Measurements from ENCODE around the gene SCRN1. TPM values are rescaled to one million over a fixed set of nuclear protein-coding genes. Genes with fewer than 3 reads are reported as not detected.
"Not testable (repeated sequence)": the region's sequence is repeated elsewhere in the genome, so short reads cannot be mapped to it uniquely, and the experiment has no call there.

SCRN1 gene
- total and polyA plus RNA-seq, 8 donors: 25.5 to 42.6 (median 36.9) TPM

- DNase-seq: no peak
- no peak for TF ChIP-seq CTCF (IDR thresholded peaks at IDR 0.05)
- Histone ChIP-seq H3K9me3 (peaks cover 0 to 4% of the 10 kb centered on the region in 2 donors), H3K36me3 (no peaks in the 10 kb centered on the region), H3K4me1 (no peaks in the 10 kb centered on the region), H3K4me3 (no peak overlapping the region), H3K27me3 (no peaks in the 10 kb centered on the region), H3K27ac (no peak overlapping the region)
- ATAC-seq: no peak
- intact Hi-C loops (cut with DNase I): no loop called here
Observed at GRCh38 chr7:29894256-29894655, 95.3 kb downstream of the SCRN1 start.

- no peaks in the 10 kb centered on the region for H3K9me3 ChIP-seq
- H3K36me3 ChIP-seq: no peaks in the 10 kb centered on the region
- no peak for ATAC-seq
- TF ChIP-seq CTCF (IDR thresholded peaks at IDR 0.05): no peak
- H3K27ac ChIP-seq: no peak overlapping the region
- H3K27me3 ChIP-seq: no peaks in the 10 kb centered on the region
- DNase-seq: no peak
- intact Hi-C loops (cut with DNase I): no loop called here
- no peak overlapping the region for H3K4me3 ChIP-seq
- no peaks in the 10 kb centered on the region for H3K4me1 ChIP-seq
Observed at GRCh38 chr7:29893351-29893965, 96.1 kb downstream of the SCRN1 start.

- no peaks in the 10 kb centered on the region for H3K36me3 ChIP-seq
- no peaks in the 10 kb centered on the region for H3K4me1 ChIP-seq
- ATAC-seq (no peak), DNase-seq (no peak)
- intact Hi-C loops (cut with DNase I): no loop called here
- no peaks in the 10 kb centered on the region for H3K27me3 ChIP-seq
- no peak overlapping the region for H3K4me3 ChIP-seq
- H3K27ac ChIP-seq: no peak overlapping the region
- no peaks in the 10 kb centered on the region for H3K9me3 ChIP-seq
- no peak for TF ChIP-seq CTCF (IDR thresholded peaks at IDR 0.05)
Observed at GRCh38 chr7:29892231-29892630, 97.4 kb downstream of the SCRN1 start.

GRCh38 chr7:29891766-29892165 is 97.8 kb downstream of the SCRN1 start:
- Histone ChIP-seq H3K27ac (no peak overlapping the region), H3K4me1 (no peaks in the 10 kb centered on the region), H3K9me3 (no peaks in the 10 kb centered on the region), H3K36me3 (no peaks in the 10 kb centered on the region), H3K27me3 (no peaks in the 10 kb centered on the region), H3K4me3 (no peak overlapping the region)
- DNase-seq (no peak), ATAC-seq (no peak)
- intact Hi-C loops (cut with DNase I): no loop called here
- no peak for TF ChIP-seq CTCF (IDR thresholded peaks at IDR 0.05)

GRCh38 chr7:29890786-29891185 is 98.8 kb downstream of the SCRN1 start:
- H3K4me3 ChIP-seq; H3K36me3 ChIP-seq; H3K27ac ChIP-seq; intact Hi-C loops (cut with DNase I); DNase-seq; H3K27me3 ChIP-seq; H3K9me3 ChIP-seq; ATAC-seq; H3K4me1 ChIP-seq: not testable (repeated sequence)

- Histone ChIP-seq H3K9me3 (no peaks in the 10 kb centered on the region), H3K4me3 (no peak overlapping the region), H3K27ac (no peak overlapping the region), H3K4me1 (no peaks in the 10 kb centered on the region), H3K36me3 (no peaks in the 10 kb centered on the region), H3K27me3 (no peaks in the 10 kb centered on the region)
- intact Hi-C loops (cut with DNase I): no loop called here
- TF ChIP-seq CTCF (IDR thresholded peaks at IDR 0.05): no peak
- ATAC-seq (no peak), DNase-seq (no peak)
Observed at GRCh38 chr7:29890251-29890650, 99.3 kb downstream of the SCRN1 start.
